Mucosa of stomach (tissue), 1 donor: ENCODE results near the gene IL4I1.
A peak's percentile ranks its signal among the peaks of the same experiment; 100 is the strongest.

ENCODE experiments used
- H3K27me3 ChIP-seq: one replicate; pipeline ENCODE4 v1.7.0; 2013; ENCODE audit warnings: mild to moderate bottlenecking, low read length; ENCODE audit not compliant: control insufficient read depth, insufficient read depth
- H3K36me3 ChIP-seq: one replicate; pipeline ENCODE4 v1.7.0; 2013; ENCODE audit warnings: low read length; ENCODE audit not compliant: control insufficient read depth, insufficient read depth
- H3K4me1 ChIP-seq: one replicate; pipeline ENCODE4 v1.7.0; 2013; ENCODE audit warnings: mild to moderate bottlenecking, low read length; ENCODE audit not compliant: control insufficient read depth, insufficient read depth
- H3K4me3 ChIP-seq: one replicate; pipeline ENCODE4 v1.7.0; 2013; ENCODE audit warnings: low read length
- H3K9ac ChIP-seq: one replicate; pipeline ENCODE4 v1.7.0; 2013; ENCODE audit warnings: mild to moderate bottlenecking, low read length, moderate library complexity
- H3K9me3 ChIP-seq: one replicate; pipeline ENCODE4 v1.7.0; 2013; ENCODE audit warnings: mild to moderate bottlenecking, low read length, moderate library complexity; ENCODE audit not compliant: control insufficient read depth
- donor health status: Pancreatic carcinoma.

Gene IL4I1

GRCh38 chr19:49854378-49855263 is 42.1 kb downstream of the IL4I1 start:
- Histone ChIP-seq H3K36me3 (peaks cover 11% of the 10 kb centered on the region), H3K4me1 (peaks cover 30% of the 10 kb centered on the region), H3K4me3 (no peak overlapping the region), H3K9ac (no peak overlapping the region), H3K9me3 (no peaks in the 10 kb centered on the region), H3K27me3 (no peaks in the 10 kb centered on the region)

GRCh38 chr19:49853852-49854377 is 42.8 kb downstream of the IL4I1 start:
- no peak overlapping the region for H3K4me3 ChIP-seq
- no peaks in the 10 kb centered on the region for H3K9me3 ChIP-seq
- H3K4me1 ChIP-seq: peaks cover 30% of the 10 kb centered on the region
- H3K36me3 ChIP-seq: peaks cover 9% of the 10 kb centered on the region
- H3K9ac ChIP-seq: no peak overlapping the region
- H3K27me3 ChIP-seq: no peaks in the 10 kb centered on the region

GRCh38 chr19:49852631-49853126 is 44.0 kb downstream of the IL4I1 start:
- Histone ChIP-seq H3K9ac (no peak overlapping the region), H3K27me3 (no peaks in the 10 kb centered on the region), H3K9me3 (no peaks in the 10 kb centered on the region), H3K4me1 (peaks cover 30% of the 10 kb centered on the region), H3K4me3 (peak overlapping the region; percentile 14), H3K36me3 (peaks cover 8% of the 10 kb centered on the region)

GRCh38 chr19:49851456-49852259 is 45.0 kb downstream of the IL4I1 start:
- H3K9me3 ChIP-seq: no peaks in the 10 kb centered on the region
- H3K27me3 ChIP-seq: no peaks in the 10 kb centered on the region
- H3K4me1 ChIP-seq: peaks cover 30% of the 10 kb centered on the region
- peak overlapping the region; percentile 14 for H3K4me3 ChIP-seq
- H3K36me3 ChIP-seq: no peaks in the 10 kb centered on the region
- H3K9ac ChIP-seq: no peak overlapping the region

DNA sequence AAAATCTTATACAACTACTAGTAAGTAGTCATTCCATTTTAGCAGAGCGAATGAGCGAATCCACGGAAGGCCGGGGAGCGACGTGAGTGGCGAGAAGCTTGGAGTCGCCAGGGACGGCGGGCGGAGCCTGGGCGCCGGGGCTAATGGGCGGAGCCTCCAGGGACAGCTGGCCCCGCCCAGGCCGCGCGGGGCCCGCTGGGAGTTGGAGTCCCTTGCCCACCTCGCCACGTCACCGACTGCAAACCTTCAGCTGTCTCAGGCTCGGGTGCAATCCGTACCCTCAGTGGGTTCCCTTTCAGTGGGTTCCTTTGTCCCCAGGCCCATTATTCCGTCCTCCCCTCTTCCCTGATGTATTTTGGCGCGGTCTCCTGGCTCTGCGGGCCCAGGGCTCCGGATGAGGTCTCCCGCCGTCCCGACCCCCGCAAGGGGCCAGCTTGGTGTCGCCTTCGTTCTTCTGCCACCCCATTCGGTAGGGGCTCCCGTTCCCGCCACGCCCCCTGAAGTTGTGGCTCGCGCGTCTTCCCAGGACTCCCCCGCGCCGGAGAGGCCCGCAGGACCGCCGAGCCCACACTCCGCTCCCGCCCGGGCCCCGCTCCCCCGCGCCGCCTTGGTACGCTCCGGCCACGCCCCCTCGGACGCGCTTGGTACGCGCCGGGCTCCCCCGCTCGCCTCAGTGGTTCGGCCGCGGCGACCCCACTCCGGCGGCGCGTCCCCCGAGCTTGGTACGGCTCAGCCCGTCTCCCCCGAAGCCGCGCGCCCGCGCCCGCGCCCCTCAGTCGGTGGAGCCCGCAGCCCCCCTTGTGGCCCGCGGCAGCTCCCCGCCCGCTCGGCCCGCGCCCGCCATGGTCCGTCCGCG is 46.0 kb downstream of the IL4I1 start, which contains the start of gene PTOV1:
PTOV1 (plus strand) TSS at position 673 of the 856 bp plus-strand sequence.
- peak within 1 kb of the TSS; percentile 100 for H3K9ac ChIP-seq
- no peaks in the 10 kb centered on the region for H3K27me3 ChIP-seq
- H3K4me3 ChIP-seq: peak within 1 kb of the TSS; percentile 95
- H3K4me1 ChIP-seq: peaks cover 30% of the 10 kb centered on the region
- no peaks in the 10 kb centered on the region for H3K36me3 ChIP-seq
- H3K9me3 ChIP-seq: no peaks in the 10 kb centered on the region

- H3K9ac ChIP-seq: peak overlapping the region; percentile 100
- H3K4me3 ChIP-seq: peak overlapping the region; percentile 95
- no peaks in the 10 kb centered on the region for H3K9me3 ChIP-seq
- H3K27me3 ChIP-seq: no peaks in the 10 kb centered on the region
- no peaks in the 10 kb centered on the region for H3K36me3 ChIP-seq
- peaks cover 30% of the 10 kb centered on the region for H3K4me1 ChIP-seq
These were observed 46.5 kb downstream of the IL4I1 start for GRCh38 chr19:49850221-49850486.

DNA sequence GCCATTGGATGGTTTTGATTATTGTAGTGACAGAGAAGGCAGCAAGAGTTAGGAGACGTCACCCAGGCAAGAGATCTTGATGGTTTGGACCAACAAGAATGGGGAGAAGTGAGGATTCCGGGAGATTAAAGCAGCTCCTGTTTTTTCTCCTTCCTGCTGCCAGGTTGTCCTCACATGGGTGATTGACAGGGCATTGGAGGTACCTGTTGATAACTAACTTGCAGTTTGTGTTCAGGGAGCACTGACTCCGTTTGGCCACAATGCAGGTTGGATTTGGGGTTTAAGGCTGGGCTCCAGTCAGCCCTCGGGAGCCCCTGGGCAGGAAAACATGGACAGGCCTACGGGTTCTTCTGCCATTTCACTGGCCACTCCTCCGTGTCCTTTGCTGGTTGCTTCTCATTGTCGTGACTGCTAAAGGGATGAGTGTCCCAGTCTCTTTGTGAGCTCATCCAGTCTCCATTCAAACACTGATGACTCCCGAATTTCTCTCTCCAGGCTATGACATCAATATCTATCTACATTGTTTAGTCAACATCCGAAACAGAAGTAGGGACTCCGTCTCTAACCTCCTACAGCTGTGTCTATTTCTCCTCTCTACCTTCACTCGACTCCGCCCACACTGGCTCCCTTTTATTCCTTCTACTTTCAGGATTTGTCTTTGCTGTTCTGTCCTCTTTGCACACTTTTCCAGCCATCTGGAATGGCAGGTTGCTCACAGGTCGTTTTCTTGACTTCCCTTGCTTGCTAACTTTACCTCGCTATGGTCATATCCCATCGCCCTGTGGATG is 47.1 kb downstream of the IL4I1 start:
- Histone ChIP-seq H3K4me1 (peaks cover 30% of the 10 kb centered on the region), H3K4me3 (no peak overlapping the region), H3K9ac (no peak overlapping the region), H3K27me3 (no peaks in the 10 kb centered on the region), H3K9me3 (no peaks in the 10 kb centered on the region), H3K36me3 (no peaks in the 10 kb centered on the region)

DNA sequence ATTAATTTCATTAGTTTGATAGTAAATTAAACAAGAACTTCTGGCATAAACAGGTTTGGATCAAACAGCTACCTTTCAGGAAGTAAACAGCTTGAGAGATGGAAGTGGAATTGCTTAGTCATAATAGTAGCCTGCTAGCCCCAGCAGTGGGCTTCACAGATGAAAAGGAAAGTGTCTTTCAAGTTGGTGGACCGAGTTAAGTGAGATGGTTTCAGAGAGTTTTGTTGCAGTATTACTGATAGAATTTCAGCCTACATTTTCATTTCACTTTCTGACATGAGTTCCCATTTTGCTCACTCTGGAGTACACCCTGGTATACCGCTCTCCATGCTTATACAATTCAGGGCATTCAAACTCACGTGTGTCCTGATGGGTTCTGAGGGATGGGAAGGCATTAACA is 47.7 kb downstream of the IL4I1 start:
- peaks cover 28% of the 10 kb centered on the region for H3K4me1 ChIP-seq
- no peaks in the 10 kb centered on the region for H3K9me3 ChIP-seq
- H3K4me3 ChIP-seq: no peak overlapping the region

DNA sequence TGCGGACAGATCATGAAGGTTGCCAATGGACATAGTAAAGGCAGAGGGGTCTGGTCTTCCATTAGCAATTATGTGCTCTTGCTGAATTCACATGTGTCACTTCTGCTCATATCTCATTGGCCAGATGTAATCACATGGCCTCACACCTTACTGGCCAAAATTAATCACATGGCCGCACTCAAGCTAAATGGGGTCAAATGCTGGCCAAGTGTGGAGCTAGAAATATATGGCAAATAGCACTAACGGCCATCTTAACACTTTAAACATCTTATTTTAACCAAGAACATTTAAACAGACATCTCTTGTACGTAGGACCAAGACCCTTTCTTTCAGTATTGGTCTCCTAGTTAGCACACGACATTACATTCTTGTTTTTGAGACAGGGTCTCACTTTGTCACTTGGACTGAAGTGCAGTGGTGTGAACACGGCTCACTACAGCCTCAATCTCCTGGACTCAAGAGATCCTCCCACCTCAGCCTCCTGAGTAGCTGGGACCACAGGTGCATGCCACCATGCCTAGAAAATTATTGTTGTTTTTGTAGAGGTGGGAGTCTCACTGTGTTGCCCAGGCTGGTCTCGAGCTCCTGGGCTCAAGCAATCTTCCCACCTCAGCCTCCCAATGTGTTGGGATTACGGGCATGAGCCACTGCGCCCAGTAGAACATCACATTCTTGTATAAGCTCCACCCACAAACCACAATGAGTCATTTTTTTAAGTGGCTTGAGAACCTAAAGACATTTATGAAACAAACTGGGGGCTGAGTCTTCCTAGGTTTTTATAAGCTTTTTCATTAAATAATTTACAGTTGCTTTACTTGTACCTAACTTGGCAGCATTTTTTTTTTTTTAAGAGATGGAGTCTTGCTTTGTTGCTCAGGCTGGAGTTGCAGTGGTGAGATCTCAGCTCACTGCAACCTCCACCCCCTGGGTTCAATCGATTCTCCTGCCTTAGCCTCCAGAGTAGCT is 48.7 kb downstream of the IL4I1 start:
- Histone ChIP-seq H3K4me3 (no peak overlapping the region), H3K9me3 (no peaks in the 10 kb centered on the region), H3K27me3 (no peaks in the 10 kb centered on the region), H3K9ac (no peak overlapping the region), H3K4me1 (peaks cover 19% of the 10 kb centered on the region), H3K36me3 (no peaks in the 10 kb centered on the region)

More for the DNA sequence above, 47.7 kb downstream of the IL4I1 start:
- H3K9ac ChIP-seq: no peak overlapping the region
- H3K27me3 ChIP-seq: no peaks in the 10 kb centered on the region
- H3K36me3 ChIP-seq: no peaks in the 10 kb centered on the region

GRCh38 chr19:49846408-49846807 is 50.3 kb downstream of the IL4I1 start:
- H3K9me3 ChIP-seq: no peaks in the 10 kb centered on the region
- no peaks in the 10 kb centered on the region for H3K36me3 ChIP-seq
- peaks cover 8% of the 10 kb centered on the region for H3K4me1 ChIP-seq
- H3K9ac ChIP-seq: no peak overlapping the region
- no peaks in the 10 kb centered on the region for H3K27me3 ChIP-seq
- H3K4me3 ChIP-seq: no peak overlapping the region
